ENCODE results near the gene GALNT16. TPM values are rescaled to one million over a fixed set of nuclear protein-coding genes. Genes with fewer than 3 reads are reported as not detected.

Gene GALNT16
- polyA plus RNA-seq, 1 donor (not counting 4 experiments of a cell fraction or from before 2014, with no cell fraction given): not detected

GRCh38 chr14:69372146-69372545, 112.2 kb downstream of the GALNT16 start:
- FAIRE-seq (no peak), DNase-seq (ENCODE audit: low read depth, low spot score) (no peak)
- Histone ChIP-seq H3K36me3 (ENCODE audit: control insufficient read depth in 2 of 2, extremely low read depth in 1 of 2, insufficient read depth in 2 of 2, low read length in 2 of 2) (peaks cover 0 to 9% of the 10 kb centered on the region in 2 experiments), H3K79me2 (ENCODE audit: control insufficient read depth, insufficient read depth, low read length) (no peaks in the 10 kb centered on the region), H2AFZ (ENCODE audit: control insufficient read depth, low read length) (no peak overlapping the region), H3K27me3 (ENCODE audit: control insufficient read depth, extremely low read depth, insufficient read depth, low read length) (no peaks in the 10 kb centered on the region), H3K9me3 (ENCODE audit: control insufficient read depth, low read depth, low read length) (no peaks in the 10 kb centered on the region), H3K9ac (ENCODE audit: control insufficient read depth, extremely low read depth, insufficient read depth, low read length) (no peak overlapping the region), H3K27ac (ENCODE audit: control insufficient read depth, insufficient read depth, low read length) (no peak overlapping the region), H3K4me3 (ENCODE audit: control insufficient read depth in 2 of 3, extremely low read depth in 1 of 3, insufficient read depth in 2 of 3, low read depth in 1 of 3, low read length in 3 of 3) (no peak overlapping the region), H3K4me2 (ENCODE audit: control insufficient read depth, extremely low read depth, insufficient read depth, low read depth, low read length) (no peak overlapping the region), H3K9me1 (ENCODE audit: control insufficient read depth, extremely low read depth, insufficient read depth, low read length) (no peaks in the 10 kb centered on the region), H4K20me1 (ENCODE audit: control insufficient read depth, extremely low read depth, insufficient read depth, low read length) (no peaks in the 10 kb centered on the region), H3K4me1 (ENCODE audit: control insufficient read depth, extremely low read depth, insufficient read depth, low read length) (no peaks in the 10 kb centered on the region)
- no peak for TF ChIP-seq EZH2 (IDR thresholded peaks at IDR 0.05; ENCODE audit: low read length)
- TF ChIP-seq, protein P1, sequence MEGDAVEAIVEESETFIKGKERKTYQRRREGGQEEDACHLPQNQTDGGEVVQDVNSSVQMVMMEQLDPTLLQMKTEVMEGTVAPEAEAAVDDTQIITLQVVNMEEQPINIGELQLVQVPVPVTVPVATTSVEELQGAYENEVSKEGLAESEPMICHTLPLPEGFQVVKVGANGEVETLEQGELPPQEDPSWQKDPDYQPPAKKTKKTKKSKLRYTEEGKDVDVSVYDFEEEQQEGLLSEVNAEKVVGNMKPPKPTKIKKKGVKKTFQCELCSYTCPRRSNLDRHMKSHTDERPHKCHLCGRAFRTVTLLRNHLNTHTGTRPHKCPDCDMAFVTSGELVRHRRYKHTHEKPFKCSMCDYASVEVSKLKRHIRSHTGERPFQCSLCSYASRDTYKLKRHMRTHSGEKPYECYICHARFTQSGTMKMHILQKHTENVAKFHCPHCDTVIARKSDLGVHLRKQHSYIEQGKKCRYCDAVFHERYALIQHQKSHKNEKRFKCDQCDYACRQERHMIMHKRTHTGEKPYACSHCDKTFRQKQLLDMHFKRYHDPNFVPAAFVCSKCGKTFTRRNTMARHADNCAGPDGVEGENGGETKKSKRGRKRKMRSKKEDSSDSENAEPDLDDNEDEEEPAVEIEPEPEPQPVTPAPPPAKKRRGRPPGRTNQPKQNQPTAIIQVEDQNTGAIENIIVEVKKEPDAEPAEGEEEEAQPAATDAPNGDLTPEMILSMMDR (optimal IDR thresholded peaks at IDR 0.05 in 1 of 3, IDR thresholded peaks at IDR 0.05 in 1 of 3, conservative IDR thresholded peaks at IDR 0.05 in 1 of 3; ENCODE audit: extremely low read depth in 1 of 3, insufficient read depth in 2 of 3, low read length in 3 of 3): no peak
- dilution Hi-C loops (cut with MboI; ENCODE audit: extremely low pct_ligation_motif_present, low sequenced_read_pairs): no loop called here

- Histone ChIP-seq H3K4me1 (ENCODE audit: control insufficient read depth, extremely low read depth, insufficient read depth, low read length) (no peaks in the 10 kb centered on the region), H3K4me2 (ENCODE audit: control insufficient read depth, extremely low read depth, insufficient read depth, low read depth, low read length) (no peak overlapping the region), H4K20me1 (ENCODE audit: control insufficient read depth, extremely low read depth, insufficient read depth, low read length) (no peaks in the 10 kb centered on the region), H3K9ac (ENCODE audit: control insufficient read depth, extremely low read depth, insufficient read depth, low read length) (no peak overlapping the region), H3K36me3 (ENCODE audit: control insufficient read depth in 2 of 2, extremely low read depth in 1 of 2, insufficient read depth in 2 of 2, low read length in 2 of 2) (peaks cover 0 to 9% of the 10 kb centered on the region in 2 experiments), H3K9me1 (ENCODE audit: control insufficient read depth, extremely low read depth, insufficient read depth, low read length) (no peaks in the 10 kb centered on the region), H2AFZ (ENCODE audit: control insufficient read depth, low read length) (no peak overlapping the region), H3K79me2 (ENCODE audit: control insufficient read depth, insufficient read depth, low read length) (no peaks in the 10 kb centered on the region), H3K9me3 (ENCODE audit: control insufficient read depth, low read depth, low read length) (no peaks in the 10 kb centered on the region), H3K4me3 (ENCODE audit: control insufficient read depth in 2 of 3, extremely low read depth in 1 of 3, insufficient read depth in 2 of 3, low read depth in 1 of 3, low read length in 3 of 3) (no peak overlapping the region), H3K27ac (ENCODE audit: control insufficient read depth, insufficient read depth, low read length) (no peak overlapping the region), H3K27me3 (ENCODE audit: control insufficient read depth, extremely low read depth, insufficient read depth, low read length) (no peaks in the 10 kb centered on the region)
- dilution Hi-C loops (cut with MboI; ENCODE audit: extremely low pct_ligation_motif_present, low sequenced_read_pairs): no loop called here
- no peak for TF ChIP-seq EZH2 (IDR thresholded peaks at IDR 0.05; ENCODE audit: low read length)
- TF ChIP-seq, protein P1 (optimal IDR thresholded peaks at IDR 0.05 in 1 of 3, IDR thresholded peaks at IDR 0.05 in 1 of 3, conservative IDR thresholded peaks at IDR 0.05 in 1 of 3; ENCODE audit: extremely low read depth in 1 of 3, insufficient read depth in 2 of 3, low read length in 3 of 3): no peak
- FAIRE-seq (no peak), DNase-seq (ENCODE audit: low read depth, low spot score) (no peak)
Measured at GRCh38 chr14:69373104-69373503, 113.1 kb downstream of the GALNT16 start.
